Osteocyte (in vitro differentiated cells): Measurements from ENCODE around the gene RASGEF1C. TPM values are rescaled to one million over a fixed set of nuclear protein-coding genes. Genes with fewer than 3 reads are reported as not detected.

ENCODE experiments used
- DNase-seq: peaks from one replicate; pipeline ENCODE4 v3.0.0; 2021; ENCODE audit warnings: mixed read lengths; ENCODE audit not compliant: unreplicated experiment; ENCODE audit errors: extremely low spot score
- H3K27ac Mint-ChIP-seq: one replicate; pipeline ENCODE4 v1.8.0; 2021; ENCODE audit warnings: mild to moderate bottlenecking, mixed read lengths; ENCODE audit not compliant: unreplicated experiment
- H3K27me3 Mint-ChIP-seq: one replicate; pipeline ENCODE4 v1.8.0; 2021; ENCODE audit warnings: mixed read lengths; ENCODE audit not compliant: unreplicated experiment
- H3K36me3 Mint-ChIP-seq: one replicate; pipeline ENCODE4 v1.8.0; 2021; ENCODE audit warnings: mixed read lengths; ENCODE audit not compliant: unreplicated experiment
- H3K4me1 Mint-ChIP-seq: one replicate; pipeline ENCODE4 v1.8.0; 2021; ENCODE audit warnings: mixed read lengths; ENCODE audit not compliant: unreplicated experiment
- H3K4me3 Mint-ChIP-seq: one replicate; pipeline ENCODE4 v1.8.0; 2021; ENCODE audit warnings: mild to moderate bottlenecking, moderate library complexity, mixed read lengths; ENCODE audit not compliant: unreplicated experiment
- H3K9me3 Mint-ChIP-seq: one replicate; pipeline ENCODE4 v1.8.0; 2021; ENCODE audit warnings: mixed read lengths; ENCODE audit not compliant: unreplicated experiment
- CTCF ChIP-seq: fragments of 200-600 bp; sonication (generic); IDR thresholded peaks from 2 replicates; pipeline ENCODE4 v1.5.0; 2021; ENCODE audit warnings: antibody characterized with exemption, mild to moderate bottlenecking, moderate library complexity
- total RNA-seq: library from RNA; stranded (reverse); gene quantifications from 2 replicates; pipeline ENCODE4 v1.2.1, GENCODE V29; 2021

The RASGEF1C gene
- total RNA-seq, 1 donor from 2014 or later: not detected

GRCh38 chr5:180160789-180161188 is 48.2 kb downstream of the RASGEF1C start:
- H3K4me1 Mint-ChIP-seq: no peaks in the 10 kb centered on the region
- H3K27me3 Mint-ChIP-seq: peaks cover 21% of the 10 kb centered on the region
- H3K9me3 Mint-ChIP-seq: peaks cover 7% of the 10 kb centered on the region
- no peak for DNase-seq
- H3K27ac Mint-ChIP-seq: no peak overlapping the region
- no peak overlapping the region for H3K4me3 Mint-ChIP-seq
- no peak for TF ChIP-seq CTCF
- H3K36me3 Mint-ChIP-seq: no peaks in the 10 kb centered on the region

DNA sequence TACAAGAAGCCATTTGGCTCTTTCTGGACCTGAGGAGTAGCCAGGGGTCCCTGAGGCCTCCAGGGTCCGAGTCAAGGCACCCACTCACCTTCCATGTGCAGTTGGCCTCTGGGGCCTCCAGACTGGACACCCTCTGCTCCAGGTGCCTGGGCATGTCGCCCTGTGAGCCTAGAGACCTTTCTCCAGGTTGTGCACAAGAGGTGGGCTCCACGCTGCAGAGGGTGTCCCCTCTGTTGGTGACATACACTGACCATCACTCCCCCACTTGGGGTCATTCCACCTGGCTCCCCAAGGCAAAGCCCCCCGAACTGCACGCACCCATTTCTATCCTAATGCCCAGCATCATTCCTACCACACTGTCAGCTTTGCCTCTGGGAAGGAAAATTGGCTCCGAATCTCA is 48.8 kb downstream of the RASGEF1C start:
- no peak for TF ChIP-seq CTCF
- Mint-ChIP-seq H3K9me3 (peaks cover 7% of the 10 kb centered on the region), H3K27ac (no peak overlapping the region), H3K27me3 (peaks cover 21% of the 10 kb centered on the region), H3K4me1 (no peaks in the 10 kb centered on the region), H3K4me3 (no peak overlapping the region), H3K36me3 (no peaks in the 10 kb centered on the region)
- peak; percentile 75 for DNase-seq

GRCh38 chr5:180159756-180160155 is 49.3 kb downstream of the RASGEF1C start:
- peak; percentile 54 for DNase-seq

GRCh38 chr5:180157866-180158265 is 51.1 kb downstream of the RASGEF1C start:
- no peaks in the 10 kb centered on the region for H3K36me3 Mint-ChIP-seq
- peaks cover 10% of the 10 kb centered on the region for H3K27me3 Mint-ChIP-seq
- TF ChIP-seq CTCF: no peak
- no peak overlapping the region for H3K4me3 Mint-ChIP-seq
- no peaks in the 10 kb centered on the region for H3K9me3 Mint-ChIP-seq
- no peaks in the 10 kb centered on the region for H3K4me1 Mint-ChIP-seq
- H3K27ac Mint-ChIP-seq: no peak overlapping the region
- DNase-seq: no peak

More at GRCh38 chr5:180159756-180160155, 49.3 kb downstream of the RASGEF1C start:
- peaks cover 7% of the 10 kb centered on the region for H3K9me3 Mint-ChIP-seq
- no peaks in the 10 kb centered on the region for H3K4me1 Mint-ChIP-seq
- TF ChIP-seq CTCF: no peak
- no peak overlapping the region for H3K4me3 Mint-ChIP-seq
- H3K36me3 Mint-ChIP-seq: no peaks in the 10 kb centered on the region
- no peak overlapping the region for H3K27ac Mint-ChIP-seq
- peaks cover 19% of the 10 kb centered on the region for H3K27me3 Mint-ChIP-seq

- H3K27me3 Mint-ChIP-seq: peaks cover 10% of the 10 kb centered on the region
- H3K27ac Mint-ChIP-seq: no peak overlapping the region
- H3K4me1 Mint-ChIP-seq: no peaks in the 10 kb centered on the region
- no peak for TF ChIP-seq CTCF
- no peak overlapping the region for H3K4me3 Mint-ChIP-seq
- H3K9me3 Mint-ChIP-seq: no peaks in the 10 kb centered on the region
- peak; percentile 56 for DNase-seq
- no peaks in the 10 kb centered on the region for H3K36me3 Mint-ChIP-seq
Measured at GRCh38 chr5:180156141-180156540, 52.9 kb downstream of the RASGEF1C start.
